ENCODE measurements around the gene FAM98C.

DNA sequence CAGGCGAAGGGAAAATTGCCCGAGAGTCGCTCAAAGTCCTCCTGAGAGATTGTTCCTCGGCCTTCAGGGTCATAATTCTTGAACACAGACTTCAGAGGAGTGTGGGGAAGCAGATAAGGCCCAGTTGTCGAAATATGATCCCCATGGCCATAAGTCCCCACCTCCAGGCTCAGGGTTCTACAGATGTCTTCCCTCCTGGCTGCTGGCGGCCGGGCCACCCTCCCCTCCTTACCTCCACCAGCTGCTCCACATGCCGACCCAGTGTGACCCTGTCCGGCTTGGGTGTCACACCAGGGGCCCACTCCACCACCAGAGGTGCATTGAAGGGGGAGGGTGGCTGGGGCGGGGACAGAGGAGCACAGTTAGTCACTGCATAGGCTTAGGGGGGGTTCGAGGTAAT is 10.1 kb downstream of the FAM98C start:
- TF ChIP-seq, protein P1, sequence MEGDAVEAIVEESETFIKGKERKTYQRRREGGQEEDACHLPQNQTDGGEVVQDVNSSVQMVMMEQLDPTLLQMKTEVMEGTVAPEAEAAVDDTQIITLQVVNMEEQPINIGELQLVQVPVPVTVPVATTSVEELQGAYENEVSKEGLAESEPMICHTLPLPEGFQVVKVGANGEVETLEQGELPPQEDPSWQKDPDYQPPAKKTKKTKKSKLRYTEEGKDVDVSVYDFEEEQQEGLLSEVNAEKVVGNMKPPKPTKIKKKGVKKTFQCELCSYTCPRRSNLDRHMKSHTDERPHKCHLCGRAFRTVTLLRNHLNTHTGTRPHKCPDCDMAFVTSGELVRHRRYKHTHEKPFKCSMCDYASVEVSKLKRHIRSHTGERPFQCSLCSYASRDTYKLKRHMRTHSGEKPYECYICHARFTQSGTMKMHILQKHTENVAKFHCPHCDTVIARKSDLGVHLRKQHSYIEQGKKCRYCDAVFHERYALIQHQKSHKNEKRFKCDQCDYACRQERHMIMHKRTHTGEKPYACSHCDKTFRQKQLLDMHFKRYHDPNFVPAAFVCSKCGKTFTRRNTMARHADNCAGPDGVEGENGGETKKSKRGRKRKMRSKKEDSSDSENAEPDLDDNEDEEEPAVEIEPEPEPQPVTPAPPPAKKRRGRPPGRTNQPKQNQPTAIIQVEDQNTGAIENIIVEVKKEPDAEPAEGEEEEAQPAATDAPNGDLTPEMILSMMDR (IDR thresholded peaks at IDR 0.05): no peak
- TF ChIP-seq POLR2A (IDR thresholded peaks at IDR 0.05): no peak

Measured in gastroesophageal sphincter (tissue), 3 donors.